Vagina (tissue), 2 donors: ENCODE results near the gene BLM.

Experiments used
- CTCF ChIP-seq, 3 experiments: fragments of 450-650 bp in 2 of 3; fragments of 200-600 bp in 1 of 3; sonication (generic) in 1 of 3; IDR thresholded peaks; one replicate each; pipeline ENCODE4 v1.5.1; 2017 to 2019; ENCODE audit warnings: antibody characterized with exemption in 3 of 3, mild to moderate bottlenecking in 2 of 3, moderate library complexity in 2 of 3
- POLR2A ChIP-seq, 2 donors: fragments of 450-650 bp; IDR thresholded peaks; one replicate each; pipeline ENCODE4 v1.6.1; 2017; ENCODE audit warnings: antibody characterized with exemption in 2 of 2, mild to moderate bottlenecking in 2 of 2, moderate library complexity in 2 of 2
- POLR2AphosphoS5 ChIP-seq, 2 donors: sonication (generic); formaldehyde crosslinking; IDR thresholded peaks; one replicate each; pipeline ENCODE4 v1.9.0; 2017; ENCODE audit warnings: antibody characterized with exemption in 2 of 2, mild to moderate bottlenecking in 2 of 2, low read depth in 1 of 2; ENCODE audit not compliant: insufficient read depth in 1 of 2

- TF ChIP-seq CTCF (IDR thresholded peaks at IDR 0.05) (no peak), POLR2A (IDR thresholded peaks at IDR 0.05) (no peak), POLR2AphosphoS5 (IDR thresholded peaks at IDR 0.05; ENCODE audit: insufficient read depth in 1 of 2, low read depth in 1 of 2) (no peak)
Observed at GRCh38 chr15:90729261-90729660, 12.1 kb downstream of the BLM start.
